ENCODE measurements around the gene ASB12. TPM values are rescaled to one million over a fixed set of nuclear protein-coding genes. Genes with fewer than 3 reads are reported as not detected.

Gene ASB12
- total RNA-seq, 6 experiments from 2014 or later = not detected

GRCh38 chrX:64206556-64207162 lies 23.7 kb downstream of the ASB12 start:
- Mint-ChIP-seq H3K27me3 (ENCODE audit: insufficient read depth) (no peaks in the 10 kb centered on the region; the same call in 1 of the 2 replicates), H3K27ac (peak overlapping the region; percentile 94), H3K4me3 (peak overlapping the region; percentile 89), H3K36me3 (ENCODE audit: low read depth) (no peaks in the 10 kb centered on the region), H3K9me3 (no peaks in the 10 kb centered on the region), H3K4me1 (ENCODE audit: low read depth) (peaks cover 34% of the 10 kb centered on the region)
- DNase-seq = no peak
- TF ChIP-seq, protein P1, sequence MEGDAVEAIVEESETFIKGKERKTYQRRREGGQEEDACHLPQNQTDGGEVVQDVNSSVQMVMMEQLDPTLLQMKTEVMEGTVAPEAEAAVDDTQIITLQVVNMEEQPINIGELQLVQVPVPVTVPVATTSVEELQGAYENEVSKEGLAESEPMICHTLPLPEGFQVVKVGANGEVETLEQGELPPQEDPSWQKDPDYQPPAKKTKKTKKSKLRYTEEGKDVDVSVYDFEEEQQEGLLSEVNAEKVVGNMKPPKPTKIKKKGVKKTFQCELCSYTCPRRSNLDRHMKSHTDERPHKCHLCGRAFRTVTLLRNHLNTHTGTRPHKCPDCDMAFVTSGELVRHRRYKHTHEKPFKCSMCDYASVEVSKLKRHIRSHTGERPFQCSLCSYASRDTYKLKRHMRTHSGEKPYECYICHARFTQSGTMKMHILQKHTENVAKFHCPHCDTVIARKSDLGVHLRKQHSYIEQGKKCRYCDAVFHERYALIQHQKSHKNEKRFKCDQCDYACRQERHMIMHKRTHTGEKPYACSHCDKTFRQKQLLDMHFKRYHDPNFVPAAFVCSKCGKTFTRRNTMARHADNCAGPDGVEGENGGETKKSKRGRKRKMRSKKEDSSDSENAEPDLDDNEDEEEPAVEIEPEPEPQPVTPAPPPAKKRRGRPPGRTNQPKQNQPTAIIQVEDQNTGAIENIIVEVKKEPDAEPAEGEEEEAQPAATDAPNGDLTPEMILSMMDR (IDR thresholded peaks at IDR 0.05) = no peak

GRCh38 chrX:64205735-64206501 lies 24.5 kb downstream of the ASB12 start:
- Mint-ChIP-seq H3K27me3 (ENCODE audit: insufficient read depth) (no peaks in the 10 kb centered on the region; the same call in 1 of the 2 replicates), H3K36me3 (ENCODE audit: low read depth) (no peaks in the 10 kb centered on the region), H3K27ac (peak overlapping the region; percentile 94), H3K4me1 (ENCODE audit: low read depth) (peaks cover 34% of the 10 kb centered on the region), H3K9me3 (no peaks in the 10 kb centered on the region), H3K4me3 (peak overlapping the region; percentile 89)
- peak; percentile 90 for DNase-seq
- TF ChIP-seq, protein P1 (IDR thresholded peaks at IDR 0.05) = no peak; the same call in 1 of the 2 replicates

DNA sequence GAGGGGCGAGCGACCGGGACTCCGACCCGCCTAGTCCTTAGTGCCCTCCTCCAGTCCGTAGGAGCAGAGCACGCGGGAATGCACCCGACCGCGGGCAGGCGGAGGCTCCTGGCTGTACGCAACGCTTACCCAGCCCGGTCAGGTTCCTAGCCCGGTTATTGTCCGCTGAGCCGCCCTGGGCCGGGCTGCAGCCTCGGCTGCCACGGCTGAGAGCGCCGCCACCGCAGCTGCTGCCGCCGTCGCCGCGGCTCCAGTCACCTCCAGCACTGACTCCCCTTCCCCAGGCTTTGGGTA lies 25.0 kb downstream of the ASB12 start, which contains the start of gene AMER1:
Gene AMER1 (minus strand): TSS at position 268 of the 294 bp plus-strand sequence. CDS start 12,422 bp downstream, outside the sequence.
- H3K4me3 Mint-ChIP-seq = peak within 1 kb of the TSS; percentile 89
- peak within 1 kb of the TSS; percentile 94 for H3K27ac Mint-ChIP-seq
- H3K36me3 Mint-ChIP-seq (ENCODE audit: low read depth) = no peaks in the 10 kb centered on the region
- no peak for DNase-seq
- H3K4me1 Mint-ChIP-seq (ENCODE audit: low read depth) = peaks cover 34% of the 10 kb centered on the region
- TF ChIP-seq, protein P1 (IDR thresholded peaks at IDR 0.05) = no peak
- no peaks in the 10 kb centered on the region for H3K9me3 Mint-ChIP-seq
- no peaks in the 10 kb centered on the region; the same call in 1 of the 2 replicates for H3K27me3 Mint-ChIP-seq (ENCODE audit: insufficient read depth)

DNA sequence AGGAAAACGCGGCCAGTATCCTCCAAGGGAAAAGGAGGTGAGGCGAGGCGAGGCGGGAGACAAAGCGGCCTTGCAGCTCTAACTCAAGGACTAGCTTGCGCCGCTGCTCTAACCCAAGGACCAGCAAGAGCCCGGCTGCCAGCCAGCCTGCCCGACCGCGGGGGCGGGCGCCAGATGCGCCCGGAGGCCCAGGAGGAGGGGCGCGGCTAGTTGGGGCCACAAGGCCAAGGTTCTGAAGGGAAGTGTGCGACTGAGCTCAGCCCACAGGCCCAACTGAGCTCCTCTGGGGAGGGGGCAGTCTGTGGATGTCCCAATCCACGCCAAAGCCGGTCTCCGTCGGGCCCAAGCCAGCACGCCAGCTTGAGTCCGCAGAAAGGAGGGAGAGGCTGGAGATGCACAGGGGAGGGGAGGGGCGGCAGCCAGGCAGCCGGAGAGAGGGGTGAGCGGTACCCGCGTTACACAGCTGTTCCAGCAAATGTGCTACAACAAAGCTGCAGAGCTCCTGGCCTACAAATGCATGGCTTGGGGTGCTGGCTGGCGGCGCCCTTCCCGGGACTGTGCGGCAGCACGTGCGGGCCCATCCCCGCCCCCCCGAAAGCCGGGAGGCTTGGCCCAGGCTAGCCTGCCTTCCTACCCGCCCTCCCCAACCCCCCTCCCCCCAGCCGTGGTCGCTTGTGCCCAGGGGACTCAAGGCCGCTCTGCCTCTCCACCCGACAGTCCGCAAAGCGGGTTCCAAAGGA lies 25.5 kb downstream of the ASB12 start:
- peaks cover 34% of the 10 kb centered on the region for H3K4me1 Mint-ChIP-seq (ENCODE audit: low read depth)

DNA sequence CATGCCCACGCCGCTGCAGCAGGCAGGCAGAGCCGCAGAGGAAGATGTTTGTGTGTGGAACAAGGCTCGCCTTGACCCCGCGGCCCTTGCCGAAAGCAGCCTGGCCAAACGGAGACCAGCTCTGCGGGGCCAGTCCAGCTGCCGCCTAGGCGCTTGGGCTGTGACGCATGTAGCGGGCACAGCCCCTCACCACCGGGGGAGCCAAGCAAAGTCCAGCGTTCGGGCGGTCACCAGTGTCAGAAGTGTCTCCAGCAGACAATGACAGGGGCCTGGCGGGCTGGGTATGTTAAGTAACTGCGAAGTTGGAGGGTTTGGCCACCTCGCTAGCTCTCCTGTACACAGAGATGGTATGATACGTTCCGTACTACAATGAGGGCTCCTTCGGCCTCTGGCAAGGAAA lies 26.2 kb downstream of the ASB12 start:
- peak overlapping the region; percentile 75 for H3K27ac Mint-ChIP-seq
- H3K36me3 Mint-ChIP-seq (ENCODE audit: low read depth) = no peaks in the 10 kb centered on the region
- H3K4me1 Mint-ChIP-seq (ENCODE audit: low read depth) = peaks cover 34% of the 10 kb centered on the region
- H3K27me3 Mint-ChIP-seq (ENCODE audit: insufficient read depth) = no peaks in the 10 kb centered on the region; the same call in 1 of the 2 replicates
- no peaks in the 10 kb centered on the region for H3K9me3 Mint-ChIP-seq
- no peak for DNase-seq
- TF ChIP-seq, protein P1 (IDR thresholded peaks at IDR 0.05) = no peak
- peak overlapping the region; percentile 88 for H3K4me3 Mint-ChIP-seq

More for the DNA sequence above, 25.5 kb downstream of the ASB12 start:
- Mint-ChIP-seq H3K27ac (peak overlapping the region; percentile 75), H3K36me3 (ENCODE audit: low read depth) (no peaks in the 10 kb centered on the region), H3K9me3 (no peaks in the 10 kb centered on the region), H3K4me3 (peak overlapping the region; percentile 89), H3K27me3 (ENCODE audit: insufficient read depth) (no peaks in the 10 kb centered on the region; the same call in 1 of the 2 replicates)
- TF ChIP-seq, protein P1 (IDR thresholded peaks at IDR 0.05) = no peak
- no peak for DNase-seq
